DMS79 treated with DMSO at 0.1 percent for 48 hours (cell line): ENCODE results near the gene SLC26A9.

ENCODE experiments used
- DNase-seq: peaks from one replicate; lab custom pipeline; 2025; lab: John Stamatoyannopoulos, UW

SLC26A9 gene

GRCh38 chr1:205947024-205947423 is 3.8 kb upstream of the SLC26A9 start:
- DNase-seq: peak; percentile 60

GRCh38 chr1:205945069-205945468 is 1.8 kb upstream of the SLC26A9 start:
- no peak for DNase-seq

GRCh38 chr1:205944525-205944924 is 1.3 kb upstream of the SLC26A9 start:
- DNase-seq: no peak

GRCh38 chr1:205942631-205943159 is 561 bp downstream of the SLC26A9 start:
- DNase-seq: no peak

- no peak for DNase-seq
Measured at GRCh38 chr1:205940710-205941109, 2.5 kb downstream of the SLC26A9 start.

GRCh38 chr1:205939690-205940330 is 3.4 kb downstream of the SLC26A9 start:
- peak; percentile 97 for DNase-seq

GRCh38 chr1:205938682-205939081 is 4.6 kb downstream of the SLC26A9 start:
- DNase-seq: no peak

- DNase-seq: no peak
Measured at GRCh38 chr1:205936846-205937586, 6.2 kb downstream of the SLC26A9 start.

- no peak for DNase-seq
Measured at GRCh38 chr1:205936311-205936710, 6.9 kb downstream of the SLC26A9 start.

GRCh38 chr1:205935869-205936268 is 7.4 kb downstream of the SLC26A9 start:
- no peak for DNase-seq

GRCh38 chr1:205934788-205935187 is 8.5 kb downstream of the SLC26A9 start:
- DNase-seq: peak; percentile 75

- no peak for DNase-seq
Measured at GRCh38 chr1:205933671-205934618, 9.3 kb downstream of the SLC26A9 start.

- no peak for DNase-seq
Measured at GRCh38 chr1:205932776-205933175, 10.5 kb downstream of the SLC26A9 start.

- DNase-seq: no peak
Measured at GRCh38 chr1:205930799-205931281, 12.4 kb downstream of the SLC26A9 start.

GRCh38 chr1:205930195-205930577 is 13.1 kb downstream of the SLC26A9 start:
- DNase-seq: no peak

GRCh38 chr1:205929496-205930194 is 13.6 kb downstream of the SLC26A9 start:
- DNase-seq: no peak

GRCh38 chr1:205928317-205928716 is 14.9 kb downstream of the SLC26A9 start:
- no peak for DNase-seq

GRCh38 chr1:205927676-205928075 is 15.6 kb downstream of the SLC26A9 start:
- DNase-seq: no peak

- no peak for DNase-seq
Measured at GRCh38 chr1:205927247-205927646, 16.0 kb downstream of the SLC26A9 start.

GRCh38 chr1:205926636-205927035 is 16.6 kb downstream of the SLC26A9 start:
- no peak for DNase-seq

- DNase-seq: no peak
Measured at GRCh38 chr1:205926213-205926612, 17.0 kb downstream of the SLC26A9 start.

- DNase-seq: no peak
Measured at GRCh38 chr1:205925736-205926135, 17.5 kb downstream of the SLC26A9 start.
